ENCODE data around the gene SORCS3. TPM values are rescaled to one million over a fixed set of nuclear protein-coding genes. Genes with fewer than 3 reads are reported as not detected.

SORCS3 gene
- total and polyA plus RNA-seq, 4 donors = 0.93 TPM; not detected in 3

DNA sequence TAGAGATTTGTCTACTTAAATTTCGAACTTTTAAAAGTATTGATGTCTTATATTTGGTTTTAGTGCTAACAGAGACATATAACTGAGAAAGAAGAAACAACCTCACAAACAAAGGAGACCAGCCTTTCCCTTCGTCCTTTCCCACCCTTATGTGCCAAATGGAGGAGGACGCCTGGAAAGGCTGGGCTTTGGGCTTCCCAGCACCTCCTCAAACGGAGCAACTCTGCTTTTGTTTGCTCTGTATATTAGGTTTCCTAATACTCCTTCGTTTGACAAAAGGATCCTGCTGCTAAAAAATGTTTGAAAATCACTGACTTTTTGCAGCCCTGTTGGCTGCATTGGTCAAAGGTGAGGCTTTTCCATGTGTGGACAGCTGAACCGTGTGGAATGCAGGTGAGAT lies 471.8 kb downstream of the SORCS3 start (continued):
- TF ChIP-seq SP1 (IDR thresholded peaks at IDR 0.05) (no peak), FOXA1 (IDR thresholded peaks at IDR 0.05) (no peak), TAF1 (conservative IDR thresholded peaks at IDR 0.05) (no peak), ZBTB33 (IDR thresholded peaks at IDR 0.05) (no peak), HNF4A (conservative IDR thresholded peaks at IDR 0.05) (no peak), YY1 (IDR thresholded peaks at IDR 0.05) (no peak), HNF4G (IDR thresholded peaks at IDR 0.05) (no peak)

DNA sequence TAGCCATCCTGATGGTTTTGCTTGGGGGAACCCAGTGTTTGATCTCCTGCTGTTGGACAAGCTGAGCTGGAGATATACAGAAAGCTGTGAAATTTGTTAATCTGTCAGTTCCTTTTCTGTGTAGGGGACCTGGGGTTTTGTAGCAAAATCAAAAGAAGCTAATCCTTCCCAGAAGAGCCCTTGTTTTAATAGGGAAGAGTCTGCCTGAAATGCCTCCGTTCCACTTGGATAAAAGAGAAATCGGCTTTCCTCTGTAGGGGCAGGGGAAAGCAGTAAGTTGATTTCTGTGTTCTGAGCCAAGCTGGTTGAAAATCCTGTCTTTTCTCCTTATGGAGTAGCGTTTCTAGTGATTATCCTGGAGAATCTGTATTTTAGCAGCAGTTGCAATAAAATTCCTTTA lies 472.6 kb downstream of the SORCS3 start:
- H3K9ac ChIP-seq (ENCODE audit: low read depth in 1 of 2, low read length in 2 of 2) = no peak overlapping the region
- H3K9me3 ChIP-seq (ENCODE audit: control insufficient read depth in 4 of 4, low read length in 3 of 4) = no peaks in the 10 kb centered on the region
- no peaks in the 10 kb centered on the region for H3K36me3 ChIP-seq (ENCODE audit: control insufficient read depth in 4 of 4, insufficient read depth in 3 of 4, low read depth in 1 of 4, low read length in 3 of 4)
- TF ChIP-seq FOXA2 (IDR thresholded peaks at IDR 0.05) = no peak
- no peak for TF ChIP-seq SP1 (IDR thresholded peaks at IDR 0.05)
- no peak for TF ChIP-seq FOXA1 (IDR thresholded peaks at IDR 0.05)
- no peak for TF ChIP-seq HNF4G (IDR thresholded peaks at IDR 0.05)
- TF ChIP-seq NR2F2 (IDR thresholded peaks at IDR 0.05) = no peak
- TF ChIP-seq, protein P1, sequence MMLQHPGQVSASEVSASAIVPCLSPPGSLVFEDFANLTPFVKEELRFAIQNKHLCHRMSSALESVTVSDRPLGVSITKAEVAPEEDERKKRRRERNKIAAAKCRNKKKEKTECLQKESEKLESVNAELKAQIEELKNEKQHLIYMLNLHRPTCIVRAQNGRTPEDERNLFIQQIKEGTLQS (IDR thresholded peaks at IDR 0.05) = no peak
- TF ChIP-seq RXRA (IDR thresholded peaks at IDR 0.05) = no peak
- TF ChIP-seq JUND (IDR thresholded peaks at IDR 0.05) = no peak
- no peak for TF ChIP-seq REST (IDR thresholded peaks at IDR 0.05)
- 69% methylated on average over 3 of the region's 3 CpGs for WGBS
- H3K4me1 ChIP-seq (ENCODE audit: control insufficient read depth in 4 of 4, insufficient read depth in 4 of 4, low read length in 3 of 4) = no peaks in the 10 kb centered on the region
- no peak for DNase-seq (ENCODE audit: low spot score)
- H3K27me3 ChIP-seq (ENCODE audit: control insufficient read depth in 4 of 4, insufficient read depth in 4 of 4, low read length in 3 of 4) = peaks cover 0 to 2% (median 0%) of the 10 kb centered on the region in 4 donors
- H3K27ac ChIP-seq (ENCODE audit: low read depth in 1 of 2, low read length in 2 of 2) = no peak overlapping the region
- no peak overlapping the region for H3K4me3 ChIP-seq (ENCODE audit: low read depth in 1 of 3, low read length in 3 of 3)

GRCh38 chr10:105121743-105122142 lies 480.7 kb downstream of the SORCS3 start:
- WGBS = 73% methylated on average over 3 of the region's 3 CpGs
- no peaks in the 10 kb centered on the region for H3K36me3 ChIP-seq (ENCODE audit: control insufficient read depth in 4 of 4, insufficient read depth in 3 of 4, low read depth in 1 of 4, low read length in 3 of 4)
- peaks cover 0 to 1% (median 0%) of the 10 kb centered on the region in 4 donors for H3K9me3 ChIP-seq (ENCODE audit: control insufficient read depth in 4 of 4, low read length in 3 of 4)
- no peak overlapping the region for H3K27ac ChIP-seq (ENCODE audit: low read depth in 1 of 2, low read length in 2 of 2)
- H3K9ac ChIP-seq (ENCODE audit: low read depth in 1 of 2, low read length in 2 of 2) = no peak overlapping the region
- no peaks in the 10 kb centered on the region for H3K4me1 ChIP-seq (ENCODE audit: control insufficient read depth in 4 of 4, insufficient read depth in 4 of 4, low read length in 3 of 4)
- TF ChIP-seq YY1 (IDR thresholded peaks at IDR 0.05) (no peak), SP1 (IDR thresholded peaks at IDR 0.05) (no peak), NR2F2 (IDR thresholded peaks at IDR 0.05) (no peak), ZBTB33 (IDR thresholded peaks at IDR 0.05) (no peak)
- TF ChIP-seq, protein P2, sequence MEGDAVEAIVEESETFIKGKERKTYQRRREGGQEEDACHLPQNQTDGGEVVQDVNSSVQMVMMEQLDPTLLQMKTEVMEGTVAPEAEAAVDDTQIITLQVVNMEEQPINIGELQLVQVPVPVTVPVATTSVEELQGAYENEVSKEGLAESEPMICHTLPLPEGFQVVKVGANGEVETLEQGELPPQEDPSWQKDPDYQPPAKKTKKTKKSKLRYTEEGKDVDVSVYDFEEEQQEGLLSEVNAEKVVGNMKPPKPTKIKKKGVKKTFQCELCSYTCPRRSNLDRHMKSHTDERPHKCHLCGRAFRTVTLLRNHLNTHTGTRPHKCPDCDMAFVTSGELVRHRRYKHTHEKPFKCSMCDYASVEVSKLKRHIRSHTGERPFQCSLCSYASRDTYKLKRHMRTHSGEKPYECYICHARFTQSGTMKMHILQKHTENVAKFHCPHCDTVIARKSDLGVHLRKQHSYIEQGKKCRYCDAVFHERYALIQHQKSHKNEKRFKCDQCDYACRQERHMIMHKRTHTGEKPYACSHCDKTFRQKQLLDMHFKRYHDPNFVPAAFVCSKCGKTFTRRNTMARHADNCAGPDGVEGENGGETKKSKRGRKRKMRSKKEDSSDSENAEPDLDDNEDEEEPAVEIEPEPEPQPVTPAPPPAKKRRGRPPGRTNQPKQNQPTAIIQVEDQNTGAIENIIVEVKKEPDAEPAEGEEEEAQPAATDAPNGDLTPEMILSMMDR (IDR thresholded peaks at IDR 0.05; ENCODE audit: low read depth, low read length, missing input control) = no peak
- peaks cover 0 to 3% (median 0%) of the 10 kb centered on the region in 4 donors for H3K27me3 ChIP-seq (ENCODE audit: control insufficient read depth in 4 of 4, insufficient read depth in 4 of 4, low read length in 3 of 4)
- no peak for DNase-seq (ENCODE audit: low spot score)
- H3K4me3 ChIP-seq (ENCODE audit: low read depth in 1 of 3, low read length in 3 of 3) = no peak overlapping the region
